ENCODE data around the gene NRN1. TPM values are rescaled to one million over a fixed set of nuclear protein-coding genes. Genes with fewer than 3 reads are reported as not detected.

Gene NRN1
- total RNA-seq, 4 donors from 2014 or later, result 1.3 to 23.0 (median 9.1) TPM

GRCh38 chr6:5994999-5995657, 11.6 kb downstream of the NRN1 start:
- Histone ChIP-seq H3K4me3 (no peak overlapping the region), H3K9me3 (no peaks in the 10 kb centered on the region), H3K36me3 (no peaks in the 10 kb centered on the region), H3K27ac (no peak overlapping the region), H3K4me1 (peaks cover 0 to 7% of the 10 kb centered on the region in 2 donors), H3K27me3 (peaks cover 25 to 66% of the 10 kb centered on the region in 2 donors)
- TF ChIP-seq POLR2A (IDR thresholded peaks at IDR 0.05) (no peak), CTCF (IDR thresholded peaks at IDR 0.05) (no peak)
- DNase-seq, result no peak
- intact Hi-C loops (cut with DNase I; ENCODE audit: low total_unique reads), result no loop called here

- TF ChIP-seq POLR2A (IDR thresholded peaks at IDR 0.05), result no peak
- TF ChIP-seq CTCF (IDR thresholded peaks at IDR 0.05), result no peak
- no peak overlapping the region for H3K27ac ChIP-seq
- DNase-seq, result no peak
- intact Hi-C loops (cut with DNase I; ENCODE audit: low total_unique reads), result no loop called here
- H3K9me3 ChIP-seq, result no peaks in the 10 kb centered on the region
- peaks cover 0 to 7% of the 10 kb centered on the region in 2 donors for H3K4me1 ChIP-seq
- H3K27me3 ChIP-seq, result peaks cover 25 to 59% of the 10 kb centered on the region in 2 donors
- H3K36me3 ChIP-seq, result no peaks in the 10 kb centered on the region
- H3K4me3 ChIP-seq, result no peak overlapping the region
Observed at GRCh38 chr6:5994234-5994998, 12.3 kb downstream of the NRN1 start.

GRCh38 chr6:5992551-5993225, 14.0 kb downstream of the NRN1 start:
- Histone ChIP-seq H3K27me3 (peaks cover 18 to 41% of the 10 kb centered on the region in 2 donors), H3K36me3 (no peaks in the 10 kb centered on the region), H3K4me3 (no peak overlapping the region), H3K27ac (no peak overlapping the region), H3K9me3 (no peaks in the 10 kb centered on the region), H3K4me1 (peaks cover 0 to 7% of the 10 kb centered on the region in 2 donors)
- no peak for DNase-seq
- no peak for TF ChIP-seq POLR2A (IDR thresholded peaks at IDR 0.05)
- no peak for TF ChIP-seq CTCF (IDR thresholded peaks at IDR 0.05)
- intact Hi-C loops (cut with DNase I; ENCODE audit: low total_unique reads), result no loop called here

GRCh38 chr6:5990786-5991185, 15.9 kb downstream of the NRN1 start:
- H3K4me1 ChIP-seq, result no peaks in the 10 kb centered on the region
- no peaks in the 10 kb centered on the region for H3K9me3 ChIP-seq
- intact Hi-C loops (cut with DNase I; ENCODE audit: low total_unique reads), result no loop called here
- H3K4me3 ChIP-seq, result no peak overlapping the region
- no peaks in the 10 kb centered on the region for H3K36me3 ChIP-seq
- no peak for TF ChIP-seq POLR2A (IDR thresholded peaks at IDR 0.05)
- TF ChIP-seq CTCF (IDR thresholded peaks at IDR 0.05), result no peak
- DNase-seq, result no peak
- H3K27ac ChIP-seq, result no peak overlapping the region
- H3K27me3 ChIP-seq, result peaks cover 7 to 23% of the 10 kb centered on the region in 2 donors

Data from uterus (tissue), 4 donors.